ENCODE results near the gene HOXC6.

HOXC6 gene

DNA sequence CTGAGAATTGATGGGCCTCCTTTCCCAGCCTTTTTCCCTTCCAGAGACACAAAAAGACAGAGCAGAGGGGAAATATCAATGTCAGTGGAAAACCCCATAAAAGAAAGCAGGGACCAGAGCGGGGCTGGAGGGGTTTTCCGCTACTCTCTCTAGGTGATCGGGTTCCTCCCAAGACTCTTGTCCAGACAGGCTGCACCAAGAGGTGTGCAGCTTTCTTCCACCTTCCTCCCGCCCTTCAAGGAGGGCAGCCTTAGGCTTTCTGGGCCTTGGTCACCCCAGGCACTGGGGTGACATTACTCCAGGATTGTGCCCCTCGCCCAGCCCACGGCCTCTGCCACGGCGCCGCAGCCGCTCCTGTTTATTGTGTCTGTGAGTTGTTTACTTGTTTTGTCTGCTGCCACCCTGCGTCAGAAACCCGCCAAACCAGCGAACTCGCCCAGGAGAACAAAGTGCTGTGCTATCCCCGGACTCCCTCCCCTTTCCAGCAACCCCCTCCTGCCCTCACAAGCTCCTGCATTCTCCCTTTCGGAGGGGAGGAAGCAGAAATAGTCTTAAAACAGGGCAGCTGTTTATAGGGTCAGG is 6.7 kb upstream of the HOXC6 start:
- in situ Hi-C loops (cut with HindIII; ENCODE audit: low pct_ligation_motif_present, low pct_unique_long_range_greater_than_20kb, low sequenced_read_pairs), result no loop called here
- no peak for DNase-seq

DNA sequence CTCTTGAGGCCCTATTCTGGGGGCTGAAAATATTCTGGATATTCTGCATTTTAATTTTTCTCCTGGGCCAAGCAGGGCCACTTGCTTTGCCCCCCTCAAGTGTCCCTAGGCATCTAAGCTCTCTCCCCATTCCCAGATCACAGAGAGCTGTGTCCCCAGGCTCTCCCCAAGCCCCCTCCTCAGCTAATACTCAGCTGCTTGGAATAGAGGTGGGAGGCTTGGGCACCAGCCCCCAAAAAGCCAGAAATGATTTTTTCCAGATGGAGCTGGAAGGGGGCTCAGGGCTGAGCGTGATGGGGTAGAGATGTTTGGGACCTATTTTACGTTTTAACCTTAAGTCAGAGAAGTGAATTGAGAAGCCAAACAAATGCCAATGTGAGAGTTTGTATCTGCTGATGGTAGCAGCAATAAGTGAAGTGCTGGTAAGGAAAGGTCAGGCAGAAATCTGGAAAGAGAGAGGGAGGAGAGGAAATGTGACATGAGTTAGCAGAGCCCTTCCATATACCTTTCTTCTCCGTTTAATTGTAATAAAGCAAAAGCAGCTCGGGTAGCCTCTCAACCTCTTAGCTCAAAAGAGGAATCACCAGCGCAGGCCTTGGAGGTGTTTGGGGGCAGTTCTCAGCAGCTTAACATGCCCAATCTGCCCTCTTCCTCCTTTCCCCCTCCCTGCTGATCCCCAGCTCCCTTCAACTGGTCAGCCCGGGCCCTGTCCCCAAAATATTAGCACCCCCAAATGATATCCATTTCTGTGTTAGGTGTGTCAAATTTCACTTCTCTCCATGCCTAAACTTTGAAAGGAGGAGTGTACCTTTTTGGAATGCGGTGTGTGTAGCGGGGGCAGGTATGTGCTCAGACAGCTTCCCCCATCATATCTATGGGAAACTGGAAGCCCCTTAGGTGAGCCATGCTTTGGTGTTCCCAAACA is 5.0 kb upstream of the HOXC6 start:
- in situ Hi-C loops (cut with HindIII; ENCODE audit: low pct_ligation_motif_present, low pct_unique_long_range_greater_than_20kb, low sequenced_read_pairs), result no loop called here
- no peak for DNase-seq

DNA sequence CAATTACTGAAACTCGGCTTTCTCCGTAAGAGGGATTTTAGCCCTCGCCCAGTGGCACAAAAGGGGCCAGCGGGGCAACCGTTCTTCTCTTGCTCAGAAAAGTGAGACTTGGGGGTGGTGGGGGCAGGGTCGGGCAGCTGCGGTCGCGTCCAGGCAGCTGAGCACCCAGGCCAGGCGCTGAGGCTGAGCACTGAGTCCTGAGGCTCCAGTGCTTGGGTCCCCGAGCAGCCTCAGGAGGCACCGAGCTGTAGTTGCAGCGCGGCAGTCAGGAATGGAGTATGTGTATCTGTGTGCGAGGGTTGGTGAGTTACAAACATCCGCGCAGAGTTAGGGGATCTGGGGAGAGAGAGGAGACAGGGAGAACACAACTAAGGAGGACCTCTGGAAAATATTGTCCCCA is 4.1 kb upstream of the HOXC6 start:
- in situ Hi-C loops (cut with HindIII; ENCODE audit: low pct_ligation_motif_present, low pct_unique_long_range_greater_than_20kb, low sequenced_read_pairs), result no loop called here

DNA sequence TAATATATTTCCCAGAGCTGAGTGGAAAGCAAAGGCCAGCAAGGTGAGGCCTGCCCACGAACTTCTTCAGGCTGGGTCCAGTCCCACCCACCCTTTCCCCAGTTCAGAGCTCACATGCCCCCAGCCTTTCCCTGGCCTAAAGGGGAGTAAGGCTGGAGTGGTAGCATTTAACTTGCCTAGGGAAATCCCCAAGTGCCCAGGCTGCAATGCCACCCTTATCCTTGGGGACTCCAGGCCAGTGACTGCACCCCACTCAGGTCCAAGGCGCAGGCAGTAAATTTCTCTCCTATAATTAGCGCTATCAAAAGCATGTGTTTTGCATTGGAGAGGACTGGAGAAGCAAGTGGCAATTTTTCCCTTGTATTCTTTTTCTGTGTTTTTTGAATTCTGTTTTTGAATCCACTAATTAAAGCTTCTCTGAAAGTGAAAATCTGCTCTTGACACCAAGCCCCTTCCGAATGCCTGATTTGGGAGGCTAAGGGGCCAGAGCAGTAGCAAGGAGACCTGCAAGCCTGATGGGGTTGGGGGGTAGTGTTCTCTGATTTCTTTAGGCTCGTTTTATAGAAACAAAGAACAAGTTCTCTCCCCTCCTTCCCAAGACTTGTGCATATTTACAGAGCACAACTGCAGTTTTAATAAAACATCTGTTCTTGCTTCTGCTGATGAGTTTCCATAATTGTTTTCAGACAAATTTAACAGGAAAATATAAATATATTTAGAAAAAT is 3.5 kb upstream of the HOXC6 start:
- in situ Hi-C loops (cut with HindIII; ENCODE audit: low pct_ligation_motif_present, low pct_unique_long_range_greater_than_20kb, low sequenced_read_pairs), result no loop called here
- DNase-seq, result no peak

More for the DNA sequence above, 4.1 kb upstream of the HOXC6 start:
- DNase-seq, result no peak

DNA sequence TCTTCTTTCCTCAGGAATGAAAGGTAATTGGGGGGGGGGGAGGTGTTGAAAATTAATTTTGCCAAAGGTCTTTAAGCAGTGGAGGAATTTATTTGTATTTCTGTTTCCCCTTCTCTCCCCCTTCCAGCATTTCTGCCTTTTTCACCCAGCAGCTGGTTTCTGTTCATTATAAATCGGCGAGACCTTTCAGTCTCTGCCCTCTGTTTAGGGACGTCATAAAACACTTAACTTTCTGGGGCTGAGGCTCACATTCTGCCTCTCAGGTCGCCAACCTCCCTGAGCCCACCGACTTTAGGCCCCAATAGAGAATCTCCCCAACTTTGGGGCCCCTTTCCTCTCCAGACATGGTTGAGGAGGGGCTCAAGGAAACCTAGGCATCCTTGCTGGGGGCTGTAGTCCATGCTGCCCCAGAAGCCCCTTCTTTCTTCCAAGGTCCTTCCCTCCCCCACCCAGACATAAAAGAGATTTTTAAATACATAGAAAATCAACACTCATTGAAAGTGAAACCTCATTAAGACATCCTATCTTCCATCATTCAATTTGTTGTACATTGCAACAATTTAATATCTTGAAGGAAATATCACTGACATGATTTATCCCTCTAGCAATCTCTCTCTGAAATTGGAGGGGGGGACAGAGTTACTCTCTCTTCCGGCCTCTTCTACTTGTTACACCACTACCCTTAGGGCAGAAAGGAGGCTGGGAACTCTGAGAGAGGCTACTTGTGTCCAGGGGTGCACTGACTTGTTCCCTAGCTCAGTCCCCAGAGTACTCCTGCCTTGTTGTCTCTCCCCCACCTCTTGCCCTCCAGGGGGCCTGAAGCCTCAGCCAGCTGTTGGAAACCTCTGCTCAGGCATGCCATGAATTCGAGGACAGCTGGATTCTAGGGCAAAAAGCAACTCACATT is 2.5 kb upstream of the HOXC6 start:
- in situ Hi-C loops (cut with HindIII; ENCODE audit: low pct_ligation_motif_present, low pct_unique_long_range_greater_than_20kb, low sequenced_read_pairs), result no loop called here
- no peak for DNase-seq

DNA sequence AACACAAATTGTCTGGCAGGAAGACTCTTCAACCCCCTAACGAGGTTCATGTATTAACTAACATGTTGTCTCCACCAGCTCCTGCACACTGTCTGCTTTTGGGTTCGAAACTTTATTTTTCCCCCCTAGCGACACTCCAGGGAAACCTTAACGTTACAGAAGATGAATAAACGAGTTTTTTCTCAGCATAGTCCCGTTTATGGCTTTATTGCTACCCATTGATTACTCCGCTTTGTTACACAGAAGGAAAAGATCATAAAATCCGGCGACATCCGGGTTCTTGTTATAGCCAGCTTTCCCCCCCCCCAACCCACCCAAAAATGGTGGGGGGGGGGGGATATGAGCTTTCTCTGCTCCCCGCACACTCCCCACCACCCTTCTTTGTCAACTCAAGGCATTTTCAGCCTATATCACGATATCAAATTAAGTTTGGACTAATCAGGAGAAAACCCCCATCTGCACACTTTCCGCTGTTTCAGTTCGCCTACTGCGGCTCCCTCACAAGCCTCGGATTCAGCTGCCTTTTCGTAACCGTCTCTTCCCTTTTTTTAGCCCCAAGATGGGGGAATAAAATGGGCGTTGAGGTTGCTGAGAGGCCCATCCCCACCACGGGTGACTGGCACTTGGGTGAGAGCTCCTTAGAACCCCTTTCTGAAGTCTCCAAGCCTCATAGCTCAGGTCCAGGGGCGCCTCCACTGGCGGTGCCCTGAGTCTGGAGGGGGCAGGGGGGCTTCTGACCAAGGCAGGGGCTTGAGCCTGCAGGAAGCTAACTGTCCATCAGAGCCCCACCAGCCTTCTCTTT is 1.4 kb upstream of the HOXC6 start:
- no peak for DNase-seq
- in situ Hi-C loops (cut with HindIII; ENCODE audit: low pct_ligation_motif_present, low pct_unique_long_range_greater_than_20kb, low sequenced_read_pairs), result no loop called here

DNA sequence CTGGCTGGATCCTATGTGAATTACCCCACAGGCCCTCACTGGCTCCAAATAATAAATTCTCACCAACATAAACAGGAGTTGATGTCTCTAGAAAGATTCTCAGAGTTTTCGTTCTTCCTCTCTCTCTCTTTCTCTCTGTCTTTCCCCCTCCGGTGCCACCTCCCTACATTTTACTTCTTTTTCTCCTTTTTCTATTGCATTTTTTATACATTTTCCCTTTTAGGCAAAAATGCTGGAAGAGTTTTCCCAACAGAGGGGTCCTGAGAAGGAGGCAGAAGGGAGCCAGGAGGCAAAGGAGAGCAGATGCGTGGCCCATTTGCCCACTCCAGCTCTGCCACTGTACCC is 826 bp upstream of the HOXC6 start:
- DNase-seq, result no peak
- in situ Hi-C loops (cut with HindIII; ENCODE audit: low pct_ligation_motif_present, low pct_unique_long_range_greater_than_20kb, low sequenced_read_pairs), result no loop called here

DNA sequence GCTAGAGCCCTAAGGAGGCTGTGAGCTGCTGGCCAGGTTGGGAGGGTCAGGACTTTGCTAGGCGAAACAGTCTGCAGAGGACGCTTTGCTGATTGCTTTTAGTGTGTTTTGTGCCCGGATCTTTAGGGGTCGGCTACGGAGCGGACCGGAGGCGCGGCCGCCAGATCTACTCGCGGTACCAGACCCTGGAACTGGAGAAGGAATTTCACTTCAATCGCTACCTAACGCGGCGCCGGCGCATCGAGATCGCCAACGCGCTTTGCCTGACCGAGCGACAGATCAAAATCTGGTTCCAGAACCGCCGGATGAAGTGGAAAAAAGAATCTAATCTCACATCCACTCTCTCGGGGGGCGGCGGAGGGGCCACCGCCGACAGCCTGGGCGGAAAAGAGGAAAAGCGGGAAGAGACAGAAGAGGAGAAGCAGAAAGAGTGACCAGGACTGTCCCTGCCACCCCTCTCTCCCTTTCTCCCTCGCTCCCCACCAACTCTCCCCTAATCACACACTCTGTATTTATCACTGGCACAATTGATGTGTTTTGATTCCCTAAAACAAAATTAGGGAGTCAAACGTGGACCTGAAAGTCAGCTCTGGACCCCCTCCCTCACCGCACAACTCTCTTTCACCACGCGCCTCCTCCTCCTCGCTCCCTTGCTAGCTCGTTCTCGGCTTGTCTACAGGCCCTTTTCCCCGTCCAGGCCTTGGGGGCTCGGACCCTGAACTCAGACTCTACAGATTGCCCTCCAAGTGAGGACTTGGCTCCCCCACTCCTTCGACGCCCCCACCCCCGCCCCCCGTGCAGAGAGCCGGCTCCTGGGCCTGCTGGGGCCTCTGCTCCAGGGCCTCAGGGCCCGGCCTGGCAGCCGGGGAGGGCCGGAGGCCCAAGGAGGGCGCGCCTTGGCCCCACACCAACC is 1.5 kb downstream of the HOXC6 start:
- no peak for DNase-seq
- in situ Hi-C loops (cut with HindIII; ENCODE audit: low pct_ligation_motif_present, low pct_unique_long_range_greater_than_20kb, low sequenced_read_pairs), result no loop called here

DNA sequence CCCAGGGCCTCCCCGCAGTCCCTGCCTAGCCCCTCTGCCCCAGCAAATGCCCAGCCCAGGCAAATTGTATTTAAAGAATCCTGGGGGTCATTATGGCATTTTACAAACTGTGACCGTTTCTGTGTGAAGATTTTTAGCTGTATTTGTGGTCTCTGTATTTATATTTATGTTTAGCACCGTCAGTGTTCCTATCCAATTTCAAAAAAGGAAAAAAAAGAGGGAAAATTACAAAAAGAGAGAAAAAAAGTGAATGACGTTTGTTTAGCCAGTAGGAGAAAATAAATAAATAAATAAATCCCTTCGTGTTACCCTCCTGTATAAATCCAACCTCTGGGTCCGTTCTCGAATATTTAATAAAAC is 2.2 kb downstream of the HOXC6 start:
- DNase-seq, result no peak
- in situ Hi-C loops (cut with HindIII; ENCODE audit: low pct_ligation_motif_present, low pct_unique_long_range_greater_than_20kb, low sequenced_read_pairs), result no loop called here

DNA sequence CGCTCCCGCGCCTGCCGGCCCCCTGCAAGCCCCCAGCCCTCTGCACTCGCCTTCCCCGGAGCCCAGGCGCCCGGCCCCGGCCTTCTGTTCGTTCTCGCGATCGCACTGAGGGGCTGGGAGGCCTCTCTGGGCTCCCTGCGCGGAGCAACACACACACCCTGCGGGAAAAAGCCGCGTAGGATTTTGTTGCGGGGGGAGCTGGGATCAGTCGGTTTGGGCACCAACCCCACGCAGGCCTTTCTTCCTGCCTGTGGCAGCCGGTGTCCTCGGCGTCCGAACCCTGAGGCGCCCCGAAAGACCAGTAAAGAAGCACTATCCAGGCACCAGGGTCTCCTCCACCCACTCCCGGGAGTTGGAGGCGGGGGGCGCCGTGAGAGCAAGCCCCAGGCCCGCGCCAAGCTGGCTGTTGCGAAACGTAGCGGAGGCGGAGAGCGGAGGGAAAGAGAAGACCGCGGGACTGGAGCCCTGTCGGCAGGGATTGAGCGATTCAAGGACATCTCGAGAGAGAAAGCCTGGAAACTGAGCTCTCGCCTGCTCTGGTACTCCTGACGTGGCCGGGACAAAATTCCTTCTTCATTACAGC is 2.7 kb downstream of the HOXC6 start:
- in situ Hi-C loops (cut with HindIII; ENCODE audit: low pct_ligation_motif_present, low pct_unique_long_range_greater_than_20kb, low sequenced_read_pairs), result no loop called here

DNA sequence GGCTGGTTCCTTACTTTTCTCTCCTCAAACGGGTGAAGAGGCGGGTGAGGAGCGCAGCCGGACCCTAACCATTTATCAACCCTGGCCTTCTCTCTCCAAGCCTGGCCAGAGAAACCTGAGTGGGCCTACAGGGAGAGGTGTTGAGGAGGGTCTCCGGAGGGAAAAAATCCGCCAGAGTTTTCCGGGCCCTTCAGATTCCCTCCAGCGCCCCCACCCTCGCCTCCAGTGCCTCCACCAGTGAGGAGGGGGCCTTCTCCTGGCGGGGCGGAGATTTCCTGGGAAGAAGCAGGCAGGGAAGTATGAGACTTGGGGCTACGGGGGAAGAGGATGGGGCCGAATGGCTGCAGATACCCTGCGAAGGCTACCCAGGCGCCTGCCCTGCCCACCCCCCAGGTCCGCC is 3.2 kb downstream of the HOXC6 start:
- in situ Hi-C loops (cut with HindIII; ENCODE audit: low pct_ligation_motif_present, low pct_unique_long_range_greater_than_20kb, low sequenced_read_pairs), result no loop called here
- DNase-seq, result no peak

More for the DNA sequence above, 2.7 kb downstream of the HOXC6 start:
- DNase-seq, result no peak

DNA sequence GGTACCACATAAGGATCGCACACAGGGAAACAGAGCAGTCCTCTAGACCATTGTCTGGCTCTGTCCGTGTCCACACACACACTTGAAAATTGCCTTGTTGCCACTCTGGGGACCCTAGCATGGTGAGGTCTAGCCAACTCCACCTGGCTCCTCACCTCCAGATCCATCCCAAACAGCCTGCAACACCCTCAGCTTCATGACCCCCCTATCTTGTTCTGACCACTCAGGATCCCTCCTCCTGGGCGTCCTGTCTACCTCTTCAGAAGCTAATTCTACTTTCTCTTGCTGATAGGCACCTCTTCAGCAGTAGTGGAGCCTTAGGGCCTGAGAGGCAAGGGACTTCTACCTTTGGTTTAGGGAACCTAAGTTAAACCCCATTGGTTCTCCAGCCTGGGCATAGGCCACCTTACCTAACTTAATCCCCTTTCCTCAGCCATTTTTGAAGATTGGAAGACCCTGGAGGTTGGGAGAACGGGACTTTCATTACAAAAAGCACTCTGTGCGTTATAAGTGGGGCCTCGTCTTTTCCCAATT is 3.9 kb downstream of the HOXC6 start:
- DNase-seq, result no peak
- in situ Hi-C loops (cut with HindIII; ENCODE audit: low pct_ligation_motif_present, low pct_unique_long_range_greater_than_20kb, low sequenced_read_pairs), result no loop called here

DNA sequence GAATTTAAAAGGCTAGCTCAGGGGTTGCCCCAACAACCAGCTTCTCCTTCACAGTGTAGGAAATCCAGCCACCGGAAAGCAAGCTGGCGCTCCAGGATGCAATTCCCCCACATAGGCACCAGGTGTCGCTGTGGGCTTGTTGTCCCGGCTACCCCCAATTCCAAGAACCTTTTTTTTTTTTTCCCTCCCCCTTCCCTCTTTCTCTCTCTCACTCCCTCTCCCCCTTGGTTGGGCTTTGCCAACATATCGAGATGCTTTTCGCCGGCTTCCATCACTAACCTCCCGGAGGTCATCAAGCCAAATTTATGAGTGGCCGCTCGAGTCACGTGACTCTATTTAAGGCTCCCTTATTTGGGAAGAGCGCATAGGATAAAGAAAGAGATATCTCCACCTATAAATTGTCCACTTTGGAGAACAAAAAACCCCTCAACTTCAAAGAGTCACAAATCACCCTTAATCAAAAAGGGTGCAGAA is 4.4 kb downstream of the HOXC6 start, which contains the start of gene HOXC5:
Gene HOXC5, plus strand, starts transcription at position 424 of the 474 bp plus-strand sequence. CDS start 73 bp downstream, outside the sequence.
- in situ Hi-C loops (cut with HindIII; ENCODE audit: low pct_ligation_motif_present, low pct_unique_long_range_greater_than_20kb, low sequenced_read_pairs), result no loop called here
- peak; percentile 89 for DNase-seq

DNA sequence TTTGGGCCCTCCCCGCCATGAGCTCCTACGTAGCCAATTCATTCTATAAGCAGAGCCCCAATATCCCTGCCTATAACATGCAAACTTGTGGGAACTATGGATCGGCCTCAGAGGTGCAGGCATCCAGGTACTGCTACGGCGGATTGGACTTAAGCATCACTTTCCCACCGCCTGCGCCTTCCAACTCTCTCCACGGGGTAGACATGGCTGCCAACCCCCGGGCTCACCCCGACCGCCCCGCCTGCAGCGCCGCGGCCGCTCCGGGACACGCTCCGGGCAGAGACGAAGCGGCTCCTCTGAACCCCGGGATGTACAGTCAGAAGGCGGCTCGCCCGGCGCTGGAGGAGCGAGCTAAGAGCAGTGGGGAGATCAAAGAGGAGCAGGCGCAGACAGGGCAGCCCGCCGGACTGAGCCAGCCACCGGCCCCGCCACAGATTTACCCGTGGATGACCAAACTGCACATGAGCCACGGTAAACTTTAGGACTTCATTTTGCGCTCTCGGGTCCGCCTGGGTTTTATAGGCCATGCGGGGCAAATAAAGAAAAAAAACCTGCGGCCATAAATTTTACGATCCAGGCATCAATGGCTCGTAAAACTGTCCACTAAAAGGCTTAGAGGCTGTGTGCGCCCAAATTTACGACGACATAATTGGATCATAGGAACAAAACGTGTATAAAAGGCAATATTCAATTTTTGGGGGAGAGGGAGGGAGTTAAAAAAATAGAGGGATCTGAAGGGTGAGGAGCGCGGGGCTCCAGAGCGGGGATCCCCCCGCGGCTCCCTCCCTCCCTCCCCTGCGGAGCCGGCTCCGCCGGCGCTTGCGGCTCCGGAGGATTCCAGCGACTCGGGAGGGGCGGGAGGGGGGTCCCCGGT is 5.1 kb downstream of the HOXC6 start:
- DNase-seq, result peak; percentile 65
- in situ Hi-C loops (cut with HindIII; ENCODE audit: low pct_ligation_motif_present, low pct_unique_long_range_greater_than_20kb, low sequenced_read_pairs), result no loop called here

DNA sequence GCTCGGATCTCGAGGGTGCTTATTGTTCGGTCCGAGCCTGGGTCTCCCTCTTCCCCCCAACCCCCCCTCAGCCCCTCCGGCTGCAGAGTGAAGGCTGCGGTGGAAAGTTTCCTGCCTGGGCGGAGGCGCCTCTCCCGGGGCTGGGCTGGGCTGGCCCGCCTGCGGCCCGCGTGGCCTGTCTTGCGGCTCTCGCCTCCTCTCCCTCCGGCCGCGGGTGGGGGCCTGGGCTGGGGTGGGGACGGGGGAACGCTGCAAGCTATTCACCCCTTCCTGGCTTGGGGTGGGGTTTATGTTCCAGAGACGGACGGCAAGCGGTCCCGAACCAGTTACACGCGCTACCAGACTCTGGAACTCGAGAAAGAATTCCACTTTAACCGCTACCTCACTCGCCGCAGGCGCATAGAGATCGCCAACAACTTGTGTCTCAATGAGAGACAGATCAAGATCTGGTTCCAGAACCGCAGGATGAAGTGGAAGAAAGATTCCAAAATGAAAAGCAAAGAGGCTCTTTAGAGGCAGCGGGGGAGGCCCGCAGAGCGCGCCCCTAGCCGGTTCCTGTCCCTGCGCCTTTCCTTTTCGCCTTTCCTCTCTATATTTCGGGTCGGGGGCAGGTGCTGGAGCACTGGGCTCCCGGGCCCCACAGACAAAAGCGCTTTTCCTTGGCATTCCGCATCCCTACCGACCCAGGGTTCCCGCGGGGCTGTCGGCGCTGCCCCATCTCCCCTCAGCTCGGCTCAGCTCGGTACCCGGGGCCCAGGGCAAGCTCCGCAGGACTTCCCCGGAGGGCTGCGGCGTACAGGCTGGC is 5.9 kb downstream of the HOXC6 start:
- in situ Hi-C loops (cut with HindIII; ENCODE audit: low pct_ligation_motif_present, low pct_unique_long_range_greater_than_20kb, low sequenced_read_pairs), result no loop called here

More for the DNA sequence above, 5.9 kb downstream of the HOXC6 start:
- peak; percentile 30 for DNase-seq
